ENCODE results near the gene PRDM16.

The PRDM16 gene

DNA sequence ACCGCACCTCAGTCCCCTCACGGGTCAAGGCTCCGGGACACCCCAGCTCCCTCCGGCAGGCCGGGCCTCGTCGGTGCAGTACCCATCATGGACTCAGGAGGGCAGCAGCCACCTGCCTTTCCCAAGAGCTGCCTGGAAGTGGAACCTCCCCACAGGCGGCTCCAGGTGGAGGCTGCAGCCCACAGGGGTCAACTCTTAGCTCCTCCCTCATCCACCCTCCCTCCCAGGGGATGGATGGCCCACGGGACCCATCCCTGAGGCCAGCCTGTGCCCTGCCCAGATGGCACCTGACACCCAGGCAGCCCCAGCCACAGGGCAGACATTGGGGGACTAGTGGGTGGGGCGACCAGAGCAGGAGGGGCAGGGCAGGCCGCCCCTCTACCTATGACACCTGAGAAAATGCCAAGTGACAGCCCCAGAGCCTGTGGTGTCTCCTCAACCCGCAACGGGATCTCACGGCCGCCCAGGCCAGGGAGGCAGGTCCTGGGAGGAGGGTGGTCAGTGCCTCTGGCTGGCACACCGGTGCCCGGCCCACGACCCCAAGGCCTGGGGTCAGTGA lies 384.3 kb downstream of the PRDM16 start:
- DNase-seq (ENCODE audit: low spot score): peak; percentile 88

DNA sequence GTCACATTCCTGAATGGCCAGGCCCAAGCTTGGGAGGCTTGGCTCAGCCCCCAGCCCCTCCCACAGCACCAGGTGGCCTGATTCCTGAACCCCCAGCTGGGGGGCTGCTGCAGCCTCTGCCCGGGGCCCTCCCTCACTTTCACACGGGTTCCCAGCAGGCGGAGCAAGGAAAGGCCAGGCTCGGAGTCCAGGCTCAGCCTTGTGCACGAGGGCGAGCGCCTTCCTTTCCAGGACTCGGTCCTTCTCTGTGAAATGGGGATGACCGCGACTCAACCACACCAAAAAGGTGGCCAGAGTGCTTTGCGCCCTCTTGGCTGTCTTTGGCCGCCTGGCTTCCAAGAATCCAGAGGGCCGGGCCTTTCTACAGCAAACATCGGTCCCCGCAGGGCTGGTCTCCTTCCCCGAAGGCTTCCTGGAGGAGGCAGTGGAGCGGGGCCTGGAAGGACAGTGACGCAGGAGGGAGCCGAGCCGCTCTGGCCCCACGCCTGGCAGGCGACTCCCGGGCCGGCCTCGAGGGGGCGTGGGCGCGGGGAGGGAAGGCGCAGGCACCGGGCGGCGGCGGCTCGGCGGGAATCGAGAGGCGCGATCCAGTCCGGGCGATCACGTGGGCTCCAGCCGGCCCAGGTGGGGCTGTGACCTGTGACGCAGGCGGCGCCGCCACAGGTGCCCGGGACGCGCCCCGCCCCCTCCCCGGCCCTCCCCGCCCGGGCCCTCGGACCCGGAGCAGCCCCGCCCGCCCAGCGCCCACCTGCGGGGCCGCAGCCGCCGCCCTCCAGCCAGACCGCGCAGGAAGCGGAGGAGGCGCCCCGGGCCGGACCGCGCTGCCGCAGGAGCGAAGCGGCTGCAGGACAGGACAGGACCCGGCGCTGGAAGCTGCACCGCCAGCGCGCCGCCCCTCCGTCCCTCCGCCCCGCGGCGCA lies 385.1 kb downstream of the PRDM16 start, which contains the start of gene ARHGEF16:
TSS of gene ARHGEF16 (plus strand) at position 775 of the 920 bp plus-strand sequence. CDS start 8,420 bp downstream, outside the sequence.
- DNase-seq (ENCODE audit: low spot score): peak; percentile 72

DNA sequence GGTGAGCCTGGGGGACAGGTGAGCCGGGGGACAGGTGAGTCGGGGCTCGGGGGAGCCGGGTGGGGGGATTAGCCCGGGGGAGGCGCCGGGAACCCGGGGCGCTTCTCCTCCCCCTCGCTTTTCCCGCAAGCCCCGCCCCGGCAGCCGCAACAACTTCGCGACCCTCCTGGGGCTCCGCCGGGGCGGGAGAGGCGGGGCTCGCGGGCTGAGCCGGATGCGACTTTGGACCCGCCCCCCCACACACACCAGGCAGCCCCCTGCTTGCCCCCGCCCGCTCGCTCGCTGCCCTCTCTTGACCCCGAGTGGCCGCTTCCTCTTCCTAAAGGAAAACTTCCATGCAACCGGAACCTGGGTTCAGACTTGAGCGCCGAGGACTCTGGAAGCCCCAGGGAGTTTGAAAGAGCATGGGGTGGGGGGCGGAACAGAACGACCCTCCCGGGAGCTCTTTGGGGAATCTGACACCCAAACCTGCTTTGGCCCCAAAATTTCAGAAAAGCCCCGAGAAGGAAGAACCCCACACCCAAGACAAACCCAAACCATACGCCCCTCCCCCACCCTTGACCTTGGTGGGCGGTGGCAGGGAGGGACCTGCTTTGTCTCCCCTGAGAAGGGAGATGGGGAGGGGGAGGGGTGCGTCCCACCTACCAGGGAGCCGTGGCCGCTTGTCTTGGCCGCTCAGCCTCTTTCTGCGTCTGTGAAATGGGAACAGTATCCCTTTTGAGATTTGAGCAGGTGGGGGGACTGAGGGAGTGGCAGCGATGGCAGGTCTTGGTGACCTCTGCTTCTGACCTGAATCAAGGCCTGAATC lies 386.0 kb downstream of the PRDM16 start:
- no peak for DNase-seq (ENCODE audit: low spot score)

DNA sequence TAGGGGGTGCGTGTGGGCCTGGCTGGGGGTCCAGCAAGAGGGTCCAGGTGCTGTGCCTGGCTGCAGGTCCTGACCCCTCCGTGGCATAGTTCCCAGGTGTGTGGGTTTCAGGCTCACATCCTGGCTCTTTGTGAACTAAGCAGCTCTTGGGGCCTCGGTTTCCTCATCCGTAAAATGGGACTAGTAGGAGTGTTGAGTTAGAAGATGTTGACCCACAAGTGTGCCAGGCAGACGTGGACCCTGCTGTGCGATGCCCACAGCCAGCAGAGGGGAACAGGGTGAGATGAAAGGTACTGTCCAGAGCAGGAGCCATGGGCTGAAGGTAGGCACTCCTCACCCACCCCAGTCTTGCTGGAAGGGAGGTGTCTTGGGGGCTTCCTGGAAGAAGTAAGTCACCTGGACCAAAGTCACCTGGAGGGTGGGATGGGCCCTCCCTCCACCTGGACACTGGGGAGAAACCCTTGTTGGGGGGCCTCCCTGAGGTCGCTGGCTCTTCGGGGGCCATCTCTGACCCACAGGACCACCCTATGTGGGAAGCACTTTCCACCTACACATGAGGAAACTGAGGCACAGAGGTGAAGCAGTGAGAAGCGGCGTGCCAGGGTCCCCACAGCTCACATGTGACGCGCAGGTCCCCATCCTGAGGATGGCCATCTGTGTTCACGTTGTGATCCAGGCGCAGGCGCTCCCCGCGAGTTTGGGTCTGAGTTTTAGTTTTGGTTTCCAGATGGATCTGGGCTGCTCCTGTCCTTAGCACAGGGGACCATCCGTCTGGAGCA lies 386.9 kb downstream of the PRDM16 start:
- DNase-seq (ENCODE audit: low spot score): no peak

DNA sequence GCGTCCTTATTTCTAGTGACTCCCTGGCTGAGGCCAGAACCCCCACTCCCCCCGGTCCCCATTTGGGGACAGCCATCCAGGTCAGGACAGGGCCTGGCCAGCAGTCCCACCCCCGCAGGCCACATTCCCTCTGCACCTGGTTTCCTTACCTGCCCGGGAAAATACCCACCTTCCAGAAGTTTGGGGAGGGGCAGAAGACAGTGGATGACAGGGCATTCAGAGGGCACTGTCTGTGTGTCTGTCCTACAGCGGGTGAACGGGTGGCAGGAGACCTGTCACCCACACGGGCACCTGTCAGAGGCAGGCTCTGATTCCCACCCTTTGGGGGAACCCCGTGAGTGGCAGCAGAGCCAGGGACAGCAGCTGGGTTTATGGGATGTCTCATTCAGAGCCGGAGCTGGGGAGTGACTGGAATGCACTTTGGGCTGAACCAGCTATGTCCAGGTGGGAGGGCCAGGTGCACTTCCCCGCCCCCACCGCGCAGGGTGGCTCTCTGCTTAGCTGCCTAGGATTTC lies 387.5 kb downstream of the PRDM16 start:
- DNase-seq (ENCODE audit: low spot score): no peak

DNA sequence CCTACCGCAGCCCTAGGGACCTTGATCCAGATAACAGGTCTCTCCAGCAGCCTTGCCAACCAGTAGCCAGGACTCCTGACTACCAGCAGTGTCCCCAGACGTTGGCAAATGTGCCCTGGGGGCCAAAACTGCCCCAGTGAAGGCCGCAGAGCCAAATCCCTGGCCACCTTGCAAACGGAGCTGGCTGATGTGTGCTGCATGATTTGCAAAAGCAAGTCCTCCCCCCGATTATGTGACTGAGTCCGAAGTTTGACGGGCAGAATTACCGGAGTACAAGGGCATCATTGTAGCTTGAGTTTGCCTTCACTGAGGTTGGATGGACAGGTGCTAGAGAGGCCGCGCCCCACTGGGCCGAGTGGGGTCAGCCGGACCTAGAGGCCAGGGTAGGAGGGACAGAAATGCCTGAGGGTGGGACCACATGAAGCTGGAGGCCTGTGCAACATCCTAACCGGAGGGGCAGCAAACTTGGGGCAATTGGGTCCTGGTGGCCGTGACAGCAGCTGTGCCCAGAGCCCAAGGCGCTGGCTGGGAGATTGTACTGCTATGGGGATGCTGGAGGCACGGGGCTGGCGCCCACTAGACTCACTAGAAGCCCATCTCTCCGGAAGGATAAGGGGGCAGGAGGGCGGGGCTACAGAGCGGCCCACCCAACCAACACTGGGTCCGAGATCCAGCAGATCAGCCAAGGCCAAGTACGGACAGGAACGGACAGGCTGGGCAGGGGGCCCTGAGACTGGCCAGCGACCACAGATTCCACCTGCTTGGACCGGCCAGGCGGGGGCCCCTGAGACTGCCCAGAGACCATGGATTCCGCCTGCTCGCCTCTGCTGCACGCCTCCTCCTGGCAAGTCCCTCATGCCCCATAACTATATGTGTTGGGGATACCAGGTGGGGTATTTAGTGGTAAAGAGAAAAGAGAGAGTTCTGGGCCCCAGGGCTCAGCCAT lies 388.2 kb downstream of the PRDM16 start:
- DNase-seq (ENCODE audit: low spot score): no peak

DNA sequence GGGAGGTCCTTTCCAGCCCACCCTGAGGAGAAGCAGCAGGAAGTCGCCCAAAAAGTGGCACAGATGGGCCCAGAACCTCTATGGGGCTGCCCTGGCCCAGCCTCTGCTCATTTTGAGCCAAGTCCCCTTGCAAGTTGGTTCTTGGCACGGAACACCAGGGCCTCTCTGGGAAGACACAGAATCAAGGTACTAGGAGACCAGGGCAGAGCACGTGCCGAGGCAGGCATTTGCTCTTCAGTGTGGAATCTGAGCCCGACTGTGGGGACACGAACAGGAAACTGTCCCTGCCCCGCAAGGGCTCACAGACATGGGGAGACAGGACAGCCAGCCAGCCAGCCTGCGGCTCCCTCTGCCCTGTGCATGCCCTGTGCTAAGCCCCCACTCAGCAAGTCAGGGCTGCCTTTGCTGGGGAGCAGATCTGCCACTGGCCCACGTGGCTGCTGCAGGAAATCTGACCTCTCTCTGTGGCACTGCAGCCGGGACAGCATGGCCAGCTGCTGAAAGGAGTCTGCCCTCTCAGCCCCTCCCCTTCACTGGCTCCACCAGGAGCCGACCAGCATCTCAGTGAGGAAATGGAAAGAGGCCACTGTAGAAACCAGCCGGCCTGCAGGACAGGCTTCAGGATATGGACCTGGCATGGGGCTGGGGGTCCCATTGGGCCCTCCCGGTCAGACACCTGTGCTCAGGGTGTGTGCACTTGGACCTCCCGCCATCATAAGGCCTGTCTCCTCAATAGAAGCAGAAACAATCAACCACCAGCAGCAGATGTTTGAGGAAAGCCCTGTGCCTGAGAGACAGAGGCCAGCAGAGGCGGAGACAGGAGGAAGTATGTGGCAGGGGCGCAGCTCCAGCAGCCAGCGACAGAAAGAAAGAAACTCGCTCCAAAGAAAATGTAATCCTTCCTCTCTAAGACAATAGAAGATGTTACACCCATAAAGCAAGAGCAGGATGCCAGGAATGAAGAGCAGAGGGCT lies 389.2 kb downstream of the PRDM16 start:
- DNase-seq (ENCODE audit: low spot score): no peak

DNA sequence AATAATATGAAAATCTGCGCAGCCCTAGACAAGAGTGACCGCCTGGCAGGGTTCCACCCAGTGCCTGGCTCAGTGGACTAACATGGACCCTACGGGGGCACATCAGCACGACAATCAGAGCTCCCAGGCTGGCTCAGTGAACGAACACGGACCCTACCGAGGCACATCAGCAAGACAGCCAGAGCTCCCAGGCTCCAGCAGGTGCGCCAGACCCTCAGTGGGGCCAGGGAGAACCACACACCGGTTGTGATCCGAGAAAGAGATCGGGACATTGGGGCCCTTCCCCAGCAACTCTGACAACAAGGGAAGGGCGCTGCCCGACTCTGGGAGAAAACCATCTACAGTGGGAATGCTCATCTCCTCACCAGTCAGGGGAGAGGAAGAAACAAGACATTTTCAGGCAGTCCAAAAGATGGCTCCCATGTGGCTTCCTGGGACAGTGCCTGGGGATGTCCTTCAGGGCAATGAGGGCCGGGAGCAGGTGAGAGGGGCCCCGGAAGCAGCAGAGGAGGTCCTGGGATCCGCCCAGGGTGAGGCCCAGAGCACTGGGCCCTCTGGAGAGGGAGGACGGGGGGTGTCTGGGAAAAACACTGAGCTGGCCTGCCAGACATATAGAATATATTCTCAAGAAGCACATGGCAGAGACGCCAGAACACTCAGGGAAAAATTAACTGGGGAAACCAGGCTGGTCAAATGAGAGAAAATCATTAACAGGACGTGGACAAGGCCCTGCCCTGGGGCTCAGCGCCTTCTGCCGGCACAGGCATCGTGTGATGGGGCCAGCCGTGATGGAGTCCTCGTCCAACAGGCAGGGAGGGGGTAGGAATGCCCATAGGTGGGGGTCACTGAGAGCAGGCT lies 390.3 kb downstream of the PRDM16 start:
- DNase-seq (ENCODE audit: low spot score): no peak

DNA sequence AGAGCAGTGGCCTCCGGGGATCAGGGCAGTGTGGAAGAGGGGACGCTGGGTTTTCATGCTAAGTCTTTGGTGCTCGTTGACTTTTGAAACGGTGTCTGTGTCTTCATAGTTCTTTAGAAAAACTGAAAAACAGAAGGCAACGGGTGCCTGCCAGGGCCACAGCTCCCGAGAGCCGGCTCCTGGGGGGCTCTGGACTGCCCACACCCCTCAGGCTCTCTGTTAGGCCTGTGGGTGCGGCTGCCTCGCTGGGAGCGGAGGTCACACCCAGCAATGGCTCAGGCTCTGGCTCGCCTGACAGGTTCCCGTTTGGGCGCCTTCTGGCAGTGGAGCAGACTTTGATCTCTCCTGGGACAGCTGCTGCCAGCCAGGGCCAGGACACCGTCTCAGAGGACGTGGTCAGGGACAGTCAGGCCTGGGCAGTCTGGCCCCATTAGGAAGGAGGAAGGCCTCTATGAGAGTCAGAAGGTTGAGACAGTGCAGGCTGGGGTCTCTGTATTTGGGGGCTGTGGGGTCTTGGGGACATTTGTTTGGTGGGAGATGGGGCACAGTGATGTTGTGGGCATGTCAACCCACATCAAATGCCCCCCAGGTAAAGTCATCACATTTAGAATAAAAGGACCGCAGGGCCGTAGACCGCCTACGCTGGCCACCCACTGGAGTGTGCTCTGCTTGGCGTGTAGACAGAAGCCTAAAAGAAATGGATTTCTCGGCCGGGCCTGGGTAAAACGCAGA lies 391.1 kb downstream of the PRDM16 start:
- no peak for DNase-seq (ENCODE audit: low spot score)

DNA sequence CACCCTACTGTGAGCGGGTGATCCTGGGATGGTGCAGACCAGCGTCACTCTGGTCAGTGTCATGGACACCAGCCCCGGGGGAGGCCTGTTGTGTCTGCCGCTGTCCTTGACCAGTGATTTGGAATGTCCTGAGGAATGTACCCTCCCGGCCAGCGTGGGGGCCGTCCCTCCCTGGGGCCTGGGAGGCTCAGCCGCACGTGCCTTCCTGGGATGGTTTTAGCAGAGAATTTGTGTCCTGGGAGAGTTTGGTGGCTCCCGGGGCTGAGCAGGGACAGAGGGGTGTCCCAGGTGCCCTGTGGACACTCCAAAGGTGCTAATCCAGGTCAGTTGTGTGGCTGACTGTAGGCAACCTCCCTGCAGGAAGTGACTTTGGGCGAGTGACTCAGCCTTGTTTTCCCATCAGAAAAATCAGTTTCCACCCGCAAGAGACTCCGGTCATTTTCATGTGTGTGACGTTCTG lies 391.7 kb downstream of the PRDM16 start:
- no peak for DNase-seq (ENCODE audit: low spot score)

DNA sequence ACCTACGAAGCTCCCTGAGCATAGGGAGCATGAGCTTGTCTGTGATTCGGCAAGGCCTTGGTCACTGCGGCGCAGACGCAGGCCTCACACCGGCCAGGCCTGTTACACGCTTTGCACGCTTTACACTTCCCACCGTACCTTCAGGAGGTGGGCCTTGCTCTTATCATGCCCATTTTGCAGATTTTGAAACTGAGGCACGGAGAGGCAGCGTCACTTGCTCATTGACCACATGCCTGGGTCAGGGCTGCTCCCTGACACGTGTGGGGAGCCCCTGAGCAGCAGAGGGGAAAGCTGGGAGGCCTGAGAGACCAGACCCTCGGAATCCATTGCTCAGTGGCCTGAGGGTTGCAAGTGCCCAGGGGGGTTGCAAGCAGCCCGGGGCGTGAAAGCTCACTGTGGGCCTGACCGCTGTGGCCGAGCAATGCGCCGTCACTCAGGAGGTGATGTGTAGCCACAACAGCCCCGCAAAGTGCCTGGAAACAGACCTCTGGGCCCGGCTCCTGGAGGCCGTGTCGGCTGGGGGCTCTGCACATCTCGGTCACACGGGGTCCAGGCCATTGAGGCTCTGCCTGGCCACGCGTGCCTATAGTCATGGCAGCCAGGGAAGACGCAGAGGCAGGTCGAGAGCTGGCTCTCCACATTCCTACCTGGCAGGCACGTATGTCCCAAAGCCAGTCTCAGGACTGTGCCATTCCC lies 392.4 kb downstream of the PRDM16 start:
- DNase-seq (ENCODE audit: low spot score): no peak

DNA sequence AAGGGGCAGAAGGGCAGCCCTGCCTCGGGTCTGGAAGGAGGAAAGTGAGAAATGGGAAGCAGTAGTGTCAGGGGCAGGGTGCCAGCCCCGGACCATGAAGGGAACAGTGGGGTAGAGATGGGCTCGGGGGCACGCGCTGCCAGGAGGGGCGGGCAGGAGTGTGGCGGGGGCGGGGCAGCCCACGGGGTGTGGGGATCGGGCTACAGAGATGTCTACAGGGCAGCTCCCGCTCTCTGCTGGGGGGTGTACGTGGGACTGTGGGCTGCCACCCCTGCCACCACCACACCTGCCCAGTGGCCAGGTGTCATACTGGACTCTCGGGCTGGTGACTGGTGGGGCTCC lies 392.9 kb downstream of the PRDM16 start:
- no peak for DNase-seq (ENCODE audit: low spot score)

DNA sequence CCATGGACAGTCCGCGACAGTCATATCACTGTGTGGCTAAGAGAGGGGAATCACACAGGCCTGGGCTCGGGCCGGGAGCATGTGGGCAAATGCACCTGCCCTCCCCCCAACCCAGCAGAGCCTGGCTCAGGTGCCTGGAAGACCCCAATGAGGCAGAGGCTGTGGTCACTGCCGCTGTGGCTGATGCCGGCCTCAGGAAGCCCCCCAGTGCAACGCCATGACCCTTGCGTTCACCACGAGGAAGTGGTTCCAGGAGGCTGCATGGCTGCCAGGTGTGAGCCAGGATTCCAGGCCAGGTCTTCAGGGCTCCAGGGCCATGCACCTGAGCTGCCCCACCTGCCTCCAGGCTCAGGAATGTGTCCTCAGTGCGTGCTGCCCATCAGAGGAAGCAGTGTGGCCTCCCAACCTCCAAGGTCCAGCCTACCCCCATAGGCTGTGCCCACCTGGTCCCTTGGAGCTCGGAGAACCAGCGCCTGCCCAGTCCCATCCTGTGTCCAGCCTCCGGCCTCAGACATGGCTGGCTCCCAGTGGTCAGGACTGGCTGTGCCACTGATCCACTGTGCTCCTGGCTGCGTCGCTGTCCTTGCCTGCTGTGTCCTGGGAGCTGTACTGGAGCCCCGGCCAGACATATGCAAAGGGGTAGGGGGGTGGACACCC lies 393.5 kb downstream of the PRDM16 start:
- DNase-seq (ENCODE audit: low spot score): no peak

DNA sequence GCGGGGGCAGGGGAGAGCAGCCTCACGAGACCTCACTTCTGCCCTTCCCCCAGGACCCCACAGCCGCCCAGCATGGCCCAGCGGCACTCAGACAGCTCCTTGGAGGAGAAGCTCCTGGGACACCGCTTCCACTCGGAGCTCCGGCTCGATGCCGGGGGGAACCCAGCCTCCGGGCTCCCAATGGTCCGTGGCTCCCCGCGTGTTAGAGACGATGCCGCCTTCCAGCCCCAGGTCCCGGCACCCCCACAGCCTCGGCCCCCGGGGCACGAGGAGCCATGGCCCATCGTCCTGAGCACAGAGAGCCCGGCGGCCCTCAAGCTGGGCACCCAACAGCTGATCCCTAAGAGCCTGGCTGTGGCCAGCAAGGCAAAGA lies 394.0 kb downstream of the PRDM16 start:
- no peak for DNase-seq (ENCODE audit: low spot score)

DNA sequence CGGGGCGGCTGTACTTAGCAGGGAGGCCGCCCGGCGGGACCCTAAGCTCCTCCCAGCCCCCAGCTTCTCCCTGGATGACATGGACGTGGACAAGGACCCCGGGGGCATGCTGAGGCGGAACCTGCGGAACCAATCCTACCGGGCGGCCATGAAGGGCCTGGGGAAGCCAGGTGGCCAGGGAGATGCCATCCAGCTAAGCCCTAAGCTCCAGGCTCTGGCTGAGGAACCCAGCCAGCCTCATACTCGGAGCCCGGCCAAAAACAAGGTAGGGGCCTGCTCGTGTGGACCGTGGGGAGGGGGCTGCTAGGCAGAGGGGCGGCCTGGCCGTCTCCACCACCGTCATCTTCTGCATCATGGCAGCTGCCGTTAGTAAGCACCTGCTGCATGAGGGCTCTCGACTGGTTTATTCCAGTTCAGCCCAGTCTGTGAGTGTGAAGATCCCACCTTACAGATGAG lies 394.4 kb downstream of the PRDM16 start:
- no peak for DNase-seq (ENCODE audit: low spot score)

DNA sequence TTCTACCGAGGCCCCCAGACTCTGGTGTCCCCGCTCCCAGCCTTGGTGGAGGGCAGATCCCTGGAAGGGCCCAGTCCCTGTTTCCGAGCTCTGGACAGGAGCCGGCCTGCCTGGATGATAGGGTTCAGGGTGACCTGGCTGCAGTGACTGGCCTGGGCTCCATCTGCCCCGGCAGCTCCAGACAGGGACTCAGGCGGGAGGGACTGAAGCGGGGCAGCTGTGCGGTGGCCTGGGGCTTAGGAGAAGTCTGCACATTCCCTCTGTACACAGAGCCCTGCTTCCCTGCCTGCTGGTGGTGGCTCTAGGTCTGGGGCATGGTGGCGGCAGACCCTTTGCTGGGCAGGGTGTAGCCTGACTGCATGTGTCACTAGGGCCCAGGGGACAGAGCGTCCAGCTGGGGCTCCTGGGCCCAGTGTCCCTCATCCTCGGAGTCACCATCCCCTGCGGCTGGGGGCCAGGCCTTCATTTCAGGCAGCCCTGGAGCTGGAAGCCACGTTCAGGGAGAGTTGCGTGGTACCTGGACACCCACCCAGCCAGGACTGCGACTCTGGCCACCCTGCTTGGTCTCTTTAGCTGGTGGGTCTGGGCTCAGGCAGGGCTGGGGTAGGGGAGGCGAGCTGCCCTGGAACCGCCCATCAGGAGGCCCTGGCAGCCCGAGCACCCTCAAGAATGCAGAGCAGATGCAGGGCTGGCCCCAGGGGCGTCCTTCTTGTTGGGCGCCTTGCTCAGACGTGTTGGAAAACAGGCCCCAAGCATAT lies 395.1 kb downstream of the PRDM16 start:
- no peak for DNase-seq (ENCODE audit: low spot score)
